Measurements from ENCODE around the gene IL22RA2. TPM values are rescaled to one million over a fixed set of nuclear protein-coding genes. Genes with fewer than 3 reads are reported as not detected.

Gene IL22RA2
- total RNA-seq, 1 experiment from 2014 or later = not detected

GRCh38 chr6:137097057-137097456 lies 76.4 kb downstream of the IL22RA2 start:
- no peak for DNase-seq (ENCODE audit: low read depth)

DNA sequence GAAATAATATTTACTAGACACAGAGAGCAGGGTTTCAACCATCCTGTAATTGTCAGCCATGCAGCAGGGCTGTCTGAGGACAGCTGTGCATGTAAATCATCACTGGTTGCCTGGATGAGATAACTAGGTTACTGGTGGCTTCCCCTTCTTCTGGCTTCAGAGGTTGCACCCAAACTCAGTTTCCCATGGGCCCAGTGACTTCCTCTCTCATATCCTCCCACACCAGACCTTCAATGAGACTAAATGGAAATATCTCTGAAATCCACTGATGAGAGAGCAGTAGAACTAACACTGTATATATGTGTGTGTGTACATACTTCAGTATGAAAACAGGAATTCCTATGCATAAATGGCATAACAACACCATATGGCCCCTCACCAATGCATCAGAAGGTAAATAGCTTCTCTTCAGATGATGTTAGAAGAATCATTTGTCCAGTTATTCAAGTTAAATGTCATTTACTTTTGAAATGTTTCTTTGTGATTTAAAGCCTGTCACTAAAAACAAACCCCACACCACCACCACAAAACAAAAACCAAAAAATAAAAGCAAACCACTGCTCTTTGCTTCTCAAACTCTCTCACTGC lies 77.7 kb downstream of the IL22RA2 start:
- no peak for DNase-seq (ENCODE audit: low read depth)

GRCh38 chr6:137095093-137095492 lies 78.4 kb downstream of the IL22RA2 start:
- DNase-seq (ENCODE audit: low read depth) = no peak

GRCh38 chr6:137094411-137095008 lies 78.9 kb downstream of the IL22RA2 start:
- DNase-seq (ENCODE audit: low read depth) = peak; percentile 64

Other genes starting within 250 kb of the IL22RA2 start
- not detected in 2 replicates for gene IL20RA, start 128.7 kb downstream of the IL22RA2 start, total RNA-seq (2014; rRNA removed; shearing (Covaris generic))
- 74.9 and 87.3 TPM in 2 replicates for gene IFNGR1, start 45.7 kb upstream of the IL22RA2 start, total RNA-seq (2014; rRNA removed; shearing (Covaris generic))

All from M059J (cell line).